GM18508 (cell line): ENCODE data around the gene CHAD.

Experiments
- ATAC-seq: cut with Tn5 transposase; IDR thresholded peaks from one replicate; pipeline ENCODE4 v1.9.1; 2021; ENCODE audit warnings: moderate number of reproducible peaks; ENCODE audit not compliant: insufficient read depth, unreplicated experiment

CHAD gene

GRCh38 chr17:50468304-50469207, at the start of gene CHAD:
Gene CHAD (minus strand): TSS chr17:50468880. CDS start chr17:50468813, 67 bp downstream.
- ATAC-seq: no peak

- no peak for ATAC-seq
These were observed 49.1 kb upstream of the CHAD start for GRCh38 chr17:50517504-50518383.

- ATAC-seq: no peak
These were observed 48.3 kb upstream of the CHAD start for GRCh38 chr17:50517011-50517410.

- no peak for ATAC-seq
These were observed 46.4 kb upstream of the CHAD start for GRCh38 chr17:50514936-50515702.

GRCh38 chr17:50514388-50514787, 45.7 kb upstream of the CHAD start:
- no peak for ATAC-seq

GRCh38 chr17:50513495-50513894, 44.8 kb upstream of the CHAD start:
- ATAC-seq: no peak

GRCh38 chr17:50511058-50511457, 42.4 kb upstream of the CHAD start:
- ATAC-seq: peak; percentile 83

GRCh38 chr17:50508573-50509460, 40.1 kb upstream of the CHAD start:
- no peak for ATAC-seq

- no peak for ATAC-seq
These were observed 39.3 kb upstream of the CHAD start, which contains the start of gene MYCBPAP for GRCh38 chr17:50507871-50508572. Gene MYCBPAP (plus strand): TSS chr17:50508439. CDS start chr17:50508675, 236 bp downstream.

GRCh38 chr17:50506298-50506697, 37.6 kb upstream of the CHAD start:
- no peak for ATAC-seq

- no peak for ATAC-seq
These were observed 37.0 kb upstream of the CHAD start for GRCh38 chr17:50505591-50506130.

GRCh38 chr17:50502301-50502990, 33.8 kb upstream of the CHAD start:
- no peak for ATAC-seq

- no peak for ATAC-seq
These were observed 32.4 kb upstream of the CHAD start for GRCh38 chr17:50501054-50501453.

- ATAC-seq: no peak
These were observed 31.0 kb upstream of the CHAD start for GRCh38 chr17:50499721-50500120.

GRCh38 chr17:50499270-50499669, 30.6 kb upstream of the CHAD start:
- ATAC-seq: no peak

- ATAC-seq: no peak
These were observed 29.6 kb upstream of the CHAD start for GRCh38 chr17:50498021-50498874.

- no peak for ATAC-seq
These were observed 27.2 kb upstream of the CHAD start for GRCh38 chr17:50495918-50496317.
